Activated CD4-positive, alpha-beta memory T cell treated with anti-CD3 and anti-CD28 coated beads, Interleukin-2, amount 10 ng/mL, durations not matched to agents 7 days and 5 days (primary cell): Measurements from ENCODE around the gene SNAP47. TPM values are rescaled to one million over a fixed set of nuclear protein-coding genes. Genes with fewer than 3 reads are reported as not detected.

Experiments used
- CTCF ChIA-PET: fragments of 350-600 bp; sonication (Branson Sonifier 250); formaldehyde crosslinking; loops from one replicate; lab custom pipeline; 2021; ENCODE audit warnings: antibody characterized with exemption, inconsistent platforms; lab: Charles Lee
- POLR2A ChIA-PET: fragments of 350-600 bp; sonication (Branson Sonifier 250); formaldehyde crosslinking; loops from one replicate; lab custom pipeline; 2021; ENCODE audit warnings: antibody characterized with exemption; lab: Charles Lee
- DNase-seq: peaks from one replicate; pipeline ENCODE4 v3.0.0-alpha.2; 2020
- H3K27ac Mint-ChIP-seq: one replicate; pipeline ENCODE4 v1.8.0; 2021; ENCODE audit warnings: mild to moderate bottlenecking, mixed read lengths
- H3K27me3 Mint-ChIP-seq: one replicate; pipeline ENCODE4 v1.8.0; 2021; ENCODE audit warnings: mixed read lengths
- H3K36me3 Mint-ChIP-seq: one replicate; pipeline ENCODE4 v1.8.0; 2021; ENCODE audit warnings: low read depth, mixed read lengths
- H3K4me1 Mint-ChIP-seq: one replicate; pipeline ENCODE4 v1.8.0; 2021; ENCODE audit warnings: mixed read lengths
- H3K4me3 Mint-ChIP-seq: one replicate; pipeline ENCODE4 v1.8.0; 2021; ENCODE audit warnings: mild to moderate bottlenecking, mixed read lengths
- H3K9me3 Mint-ChIP-seq: one replicate; pipeline ENCODE4 v1.8.0; 2021; ENCODE audit warnings: mixed read lengths
- total RNA-seq, 2 experiments: library from RNA; stranded (reverse); gene quantifications; one replicate each; pipeline ENCODE4 v1.2.3, GENCODE V29; 2021

Gene SNAP47
- total RNA-seq, 2 experiments from 2014 or later, result 55.3 to 59.4 TPM

DNA sequence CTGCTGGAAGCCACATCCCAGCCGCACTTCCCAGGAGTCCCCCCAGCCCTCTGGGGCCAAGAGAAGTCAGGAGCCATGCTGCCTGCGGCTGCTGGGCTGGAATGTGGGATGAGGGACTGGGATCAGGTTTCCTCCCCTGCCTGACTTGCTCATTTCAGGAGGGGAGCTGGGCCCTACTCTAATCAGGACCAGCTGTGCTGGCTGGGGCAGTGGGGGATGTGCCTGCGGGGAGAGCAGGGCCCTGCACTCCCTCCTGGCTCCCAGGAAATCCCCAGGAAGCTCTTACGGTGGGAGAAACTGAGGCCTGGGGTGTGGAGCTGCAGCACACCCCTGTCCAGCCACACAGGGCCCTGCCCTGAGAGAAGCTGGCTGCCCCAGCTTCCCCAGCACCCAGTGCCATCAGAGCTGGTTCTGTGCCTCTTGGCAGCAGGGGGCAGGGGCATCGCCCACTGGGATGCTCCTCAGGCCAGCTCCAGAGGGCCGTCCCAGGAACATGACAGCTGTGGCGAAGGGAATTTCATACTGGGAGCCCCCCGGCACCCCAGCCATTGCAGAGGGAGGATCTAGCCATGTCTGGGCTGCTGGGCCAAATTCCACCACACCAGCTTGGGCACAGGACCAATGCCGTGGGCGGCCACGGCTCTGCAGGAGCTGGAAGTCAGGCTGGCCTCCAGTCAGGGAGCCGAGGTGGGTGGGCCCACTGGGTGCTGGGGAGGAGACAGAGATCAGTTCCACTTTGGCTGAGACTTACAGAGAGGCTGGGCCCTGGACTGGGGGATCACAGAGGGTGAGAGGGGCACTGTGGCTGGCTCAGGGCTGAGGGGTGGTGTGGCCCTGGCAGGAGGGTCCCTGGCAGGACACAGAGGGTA lies 58.9 kb downstream of the SNAP47 start:
- H3K27me3 Mint-ChIP-seq, result peaks cover 4% of the 10 kb centered on the region
- no peak for DNase-seq
- no peaks in the 10 kb centered on the region for H3K9me3 Mint-ChIP-seq
- no peak overlapping the region for H3K4me3 Mint-ChIP-seq
- H3K36me3 Mint-ChIP-seq, result no peaks in the 10 kb centered on the region
- POLR2A ChIA-PET, result no interaction called here
- no peak overlapping the region for H3K27ac Mint-ChIP-seq
- CTCF ChIA-PET, result interaction anchor here (1.0 kb wide), 2 partner anchors 29 to 160 kb away, joined by 3 read pairs; no protein-coding TSS in a partner anchor
- H3K4me1 Mint-ChIP-seq, result peaks cover 2% of the 10 kb centered on the region

DNA sequence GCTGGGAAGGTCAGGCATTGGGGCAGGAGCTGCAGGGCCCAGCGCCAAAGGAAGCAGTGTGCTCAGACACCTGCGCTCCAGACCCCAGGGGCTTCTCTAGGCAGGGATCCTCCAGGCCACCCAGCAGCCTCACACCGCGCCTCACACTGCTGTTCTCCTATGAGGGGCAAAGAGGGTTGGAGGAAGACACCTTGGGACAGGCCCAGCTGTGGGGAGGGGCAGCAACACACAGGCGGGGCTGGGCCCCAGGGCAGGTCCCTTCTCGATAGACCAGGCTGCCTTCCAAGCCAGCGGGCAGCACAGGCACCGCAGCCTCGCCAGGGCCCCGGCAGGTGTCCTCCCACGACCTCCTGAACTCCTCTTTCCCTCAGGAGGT lies 59.6 kb downstream of the SNAP47 start:
- no peak for DNase-seq
- ChIA-PET POLR2A (no interaction called here), CTCF (interaction anchor here (1.0 kb wide), 2 partner anchors 29 to 159 kb away, joined by 3 read pairs; no protein-coding TSS in a partner anchor)
- Mint-ChIP-seq H3K27ac (no peak overlapping the region), H3K4me3 (no peak overlapping the region), H3K27me3 (no peaks in the 10 kb centered on the region), H3K9me3 (no peaks in the 10 kb centered on the region), H3K4me1 (no peaks in the 10 kb centered on the region), H3K36me3 (no peaks in the 10 kb centered on the region)

- ChIA-PET CTCF (no interaction called here), POLR2A (no interaction called here)
- H3K27ac Mint-ChIP-seq, result no peak overlapping the region
- no peak for DNase-seq
- H3K36me3 Mint-ChIP-seq, result no peaks in the 10 kb centered on the region
- no peaks in the 10 kb centered on the region for H3K4me1 Mint-ChIP-seq
- no peak overlapping the region for H3K4me3 Mint-ChIP-seq
- no peaks in the 10 kb centered on the region for H3K27me3 Mint-ChIP-seq
- no peaks in the 10 kb centered on the region for H3K9me3 Mint-ChIP-seq
Observed at GRCh38 chr1:227795732-227796131, 60.5 kb downstream of the SNAP47 start.

GRCh38 chr1:227796359-227796915 lies 61.2 kb downstream of the SNAP47 start:
- Mint-ChIP-seq H3K36me3 (no peaks in the 10 kb centered on the region), H3K9me3 (no peaks in the 10 kb centered on the region), H3K4me1 (no peaks in the 10 kb centered on the region), H3K27ac (no peak overlapping the region), H3K4me3 (no peak overlapping the region), H3K27me3 (no peaks in the 10 kb centered on the region)
- POLR2A ChIA-PET, result no interaction called here
- CTCF ChIA-PET, result no interaction called here
- no peak for DNase-seq

GRCh38 chr1:227797144-227797543 lies 61.9 kb downstream of the SNAP47 start:
- CTCF ChIA-PET, result no interaction called here
- Mint-ChIP-seq H3K9me3 (no peaks in the 10 kb centered on the region), H3K4me1 (no peaks in the 10 kb centered on the region), H3K36me3 (no peaks in the 10 kb centered on the region), H3K27ac (no peak overlapping the region), H3K27me3 (peaks cover under 1% of the 10 kb centered on the region), H3K4me3 (no peak overlapping the region)
- DNase-seq, result no peak
- POLR2A ChIA-PET, result no interaction called here

- no peak overlapping the region for H3K4me3 Mint-ChIP-seq
- ChIA-PET POLR2A (no interaction called here), CTCF (no interaction called here)
- H3K36me3 Mint-ChIP-seq, result no peaks in the 10 kb centered on the region
- no peaks in the 10 kb centered on the region for H3K9me3 Mint-ChIP-seq
- no peak overlapping the region for H3K27ac Mint-ChIP-seq
- H3K4me1 Mint-ChIP-seq, result no peaks in the 10 kb centered on the region
- H3K27me3 Mint-ChIP-seq, result peaks cover 4% of the 10 kb centered on the region
- no peak for DNase-seq
Observed at GRCh38 chr1:227797625-227798024, 62.4 kb downstream of the SNAP47 start.

DNA sequence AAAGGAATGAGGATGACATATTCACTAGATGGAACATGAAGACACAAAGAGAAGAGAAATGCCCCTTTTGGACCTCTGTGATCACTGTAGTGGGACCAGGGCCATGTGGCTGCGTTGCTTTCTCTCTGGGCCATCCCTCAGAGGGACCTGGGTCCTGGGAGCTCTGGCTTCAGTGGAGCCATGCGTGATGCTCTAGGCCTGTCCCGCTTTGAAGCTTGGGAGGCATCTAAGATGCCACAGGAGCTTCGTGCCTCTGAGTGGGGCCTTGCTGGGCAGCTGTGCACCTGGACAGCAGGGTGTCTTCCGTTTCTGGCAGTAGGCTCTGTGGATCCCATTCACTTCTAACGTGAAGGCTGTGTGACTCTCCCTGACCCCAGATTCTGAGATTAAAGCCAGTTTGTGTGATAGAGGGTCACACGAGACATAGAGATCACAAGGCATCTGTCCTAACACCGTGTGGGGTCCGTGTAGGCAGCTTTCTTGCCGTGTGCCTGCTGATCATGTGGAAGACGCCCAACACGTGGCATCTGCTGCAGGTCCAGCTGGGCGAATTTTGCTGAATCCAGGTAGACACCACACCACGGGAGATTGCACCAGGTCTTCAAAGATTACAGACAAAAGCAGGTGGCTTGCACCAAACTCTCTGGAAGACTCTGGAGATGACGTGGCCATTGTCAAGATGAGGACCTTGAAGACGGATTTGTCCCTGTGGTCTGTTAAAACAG lies 63.0 kb downstream of the SNAP47 start:
- peaks cover 9% of the 10 kb centered on the region for H3K27me3 Mint-ChIP-seq
- H3K27ac Mint-ChIP-seq, result no peak overlapping the region
- no peak for DNase-seq
- POLR2A ChIA-PET, result no interaction called here
- H3K4me3 Mint-ChIP-seq, result no peak overlapping the region
- CTCF ChIA-PET, result no interaction called here
- H3K36me3 Mint-ChIP-seq, result no peaks in the 10 kb centered on the region
- H3K4me1 Mint-ChIP-seq, result no peaks in the 10 kb centered on the region
- H3K9me3 Mint-ChIP-seq, result no peaks in the 10 kb centered on the region

DNA sequence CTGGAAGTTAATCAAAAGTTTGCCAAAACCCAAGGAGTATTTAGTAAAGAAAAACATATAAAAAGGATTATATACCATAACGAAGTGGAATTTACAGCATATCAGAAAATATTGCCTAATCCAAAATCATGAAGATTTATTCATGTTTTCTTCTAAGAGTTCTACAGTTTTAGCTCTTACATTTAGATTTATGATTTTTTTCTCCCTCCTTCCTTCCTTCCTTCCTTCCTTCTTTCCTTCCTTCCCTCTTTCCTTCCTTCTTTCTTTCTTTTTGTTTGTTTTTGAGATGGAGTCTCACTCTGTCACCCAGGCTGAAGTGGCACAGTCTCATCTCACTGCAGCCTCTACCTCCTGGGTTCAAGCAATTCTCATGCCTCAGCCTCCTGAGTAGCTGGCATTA lies 64.5 kb downstream of the SNAP47 start:
- Mint-ChIP-seq H3K27me3 (peaks cover 20% of the 10 kb centered on the region), H3K4me1 (no peaks in the 10 kb centered on the region), H3K36me3 (no peaks in the 10 kb centered on the region), H3K4me3 (no peak overlapping the region), H3K9me3 (peaks cover 1% of the 10 kb centered on the region), H3K27ac (no peak overlapping the region)
- ChIA-PET CTCF (no interaction called here), POLR2A (no interaction called here)
- DNase-seq, result no peak

- H3K36me3 Mint-ChIP-seq, result no peaks in the 10 kb centered on the region
- DNase-seq, result no peak
- no peak overlapping the region for H3K27ac Mint-ChIP-seq
- peaks cover 5% of the 10 kb centered on the region for H3K9me3 Mint-ChIP-seq
- H3K4me3 Mint-ChIP-seq, result no peak overlapping the region
- peaks cover 6% of the 10 kb centered on the region for H3K4me1 Mint-ChIP-seq
- peaks cover 23% of the 10 kb centered on the region for H3K27me3 Mint-ChIP-seq
- ChIA-PET CTCF (no interaction called here), POLR2A (no interaction called here)
Observed at GRCh38 chr1:227803933-227804332, 68.7 kb downstream of the SNAP47 start.

- ChIA-PET POLR2A (no interaction called here), CTCF (no interaction called here)
- H3K27me3 Mint-ChIP-seq, result peaks cover 23% of the 10 kb centered on the region
- no peak overlapping the region for H3K4me3 Mint-ChIP-seq
- no peaks in the 10 kb centered on the region for H3K36me3 Mint-ChIP-seq
- H3K4me1 Mint-ChIP-seq, result peaks cover 10% of the 10 kb centered on the region
- H3K9me3 Mint-ChIP-seq, result peaks cover 7% of the 10 kb centered on the region
- no peak for DNase-seq
- H3K27ac Mint-ChIP-seq, result no peak overlapping the region
Observed at GRCh38 chr1:227805606-227806197, 70.5 kb downstream of the SNAP47 start.

GRCh38 chr1:227808566-227808965 lies 73.3 kb downstream of the SNAP47 start:
- no peaks in the 10 kb centered on the region for H3K36me3 Mint-ChIP-seq
- H3K4me1 Mint-ChIP-seq, result peaks cover 10% of the 10 kb centered on the region
- POLR2A ChIA-PET, result no interaction called here
- peaks cover 17% of the 10 kb centered on the region for H3K9me3 Mint-ChIP-seq
- no peak for DNase-seq
- H3K27ac Mint-ChIP-seq, result no peak overlapping the region
- CTCF ChIA-PET, result interaction anchor here (1.0 to 1.1 kb wide), 2 partner anchors 9 to 266 kb away, joined by 3 read pairs; no protein-coding TSS in a partner anchor
- no peak overlapping the region for H3K4me3 Mint-ChIP-seq
- peaks cover 12% of the 10 kb centered on the region for H3K27me3 Mint-ChIP-seq

DNA sequence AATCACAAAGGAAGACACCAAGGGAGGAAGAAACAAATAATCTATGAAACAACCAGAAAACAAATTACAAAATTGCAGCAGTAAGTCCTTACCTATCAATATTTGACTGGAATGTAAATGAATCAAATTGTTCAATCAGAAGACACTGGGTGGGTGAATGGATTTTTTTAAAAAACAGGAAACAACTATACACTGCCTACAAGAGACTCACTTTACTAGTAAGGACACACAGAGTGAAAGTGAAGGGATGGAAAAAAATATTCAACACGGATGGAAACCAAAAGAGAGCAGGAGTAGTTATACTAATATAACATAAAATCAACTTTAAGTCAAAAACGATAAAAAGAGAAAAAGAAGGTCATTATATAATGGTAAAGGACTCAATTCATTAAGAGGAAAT lies 73.8 kb downstream of the SNAP47 start:
- Mint-ChIP-seq H3K4me3 (no peak overlapping the region), H3K4me1 (peaks cover 10% of the 10 kb centered on the region), H3K9me3 (peaks cover 18% of the 10 kb centered on the region), H3K36me3 (no peaks in the 10 kb centered on the region), H3K27ac (no peak overlapping the region), H3K27me3 (peaks cover 10% of the 10 kb centered on the region)
- ChIA-PET CTCF (interaction anchor here (1.0 to 1.1 kb wide), 2 partner anchors 9 to 266 kb away, joined by 3 read pairs; no protein-coding TSS in a partner anchor), POLR2A (no interaction called here)
- DNase-seq, result no peak

GRCh38 chr1:227813962-227814361 lies 78.7 kb downstream of the SNAP47 start:
- Mint-ChIP-seq H3K4me1 (peaks cover 8% of the 10 kb centered on the region), H3K36me3 (peaks cover 3% of the 10 kb centered on the region), H3K27ac (no peak overlapping the region), H3K9me3 (peaks cover 22% of the 10 kb centered on the region), H3K27me3 (no peaks in the 10 kb centered on the region), H3K4me3 (no peak overlapping the region)
- CTCF ChIA-PET, result no interaction called here
- DNase-seq, result no peak
- POLR2A ChIA-PET, result no interaction called here
